Smooth muscle cell (in vitro differentiated cells): Measurements from ENCODE around the gene ENTR1. TPM values are rescaled to one million over a fixed set of nuclear protein-coding genes. Genes with fewer than 3 reads are reported as not detected.

Experiments used
- DNase-seq: peaks from one replicate; lab custom pipeline; 2025; ENCODE audit not compliant: unreplicated experiment; lab: John Stamatoyannopoulos, UW
- H2AFZ ChIP-seq: fragments of 200-600 bp; sonication (generic); 2 replicates; pipeline ENCODE4 v1.6.0; 2016; ENCODE audit warnings: antibody characterized with exemption, low read depth, mild to moderate bottlenecking
- H3F3A ChIP-seq: fragments of 200-600 bp; sonication (generic); 2 replicates; pipeline ENCODE4 v1.6.0; 2017; ENCODE audit warnings: antibody characterized with exemption, low read depth
- H3K27ac ChIP-seq: fragments of 200-600 bp; sonication (generic); 2 replicates; pipeline ENCODE4 v1.5.1; 2016; ENCODE audit warnings: low read depth, mild to moderate bottlenecking
- H3K27me3 ChIP-seq: fragments of 200-600 bp; sonication (generic); 2 replicates; pipeline ENCODE4 v1.6.1; 2016; ENCODE audit warnings: low read depth, mild to moderate bottlenecking
- H3K36me3 ChIP-seq: fragments of 200-600 bp; sonication (generic); 2 replicates; pipeline ENCODE4 v1.5.1; 2016; ENCODE audit warnings: low read depth
- H3K4me1 ChIP-seq: fragments of 200-600 bp; sonication (generic); 2 replicates; pipeline ENCODE4 v1.5.1; 2016; ENCODE audit warnings: low read depth
- H3K4me2 ChIP-seq: fragments of 200-600 bp; sonication (generic); 2 replicates; pipeline ENCODE4 v1.6.0; 2016; ENCODE audit warnings: mild to moderate bottlenecking
- H3K4me3 ChIP-seq: fragments of 200-600 bp; sonication (generic); 2 replicates; pipeline ENCODE4 v1.5.1; 2016; ENCODE audit warnings: mild to moderate bottlenecking
- H3K79me2 ChIP-seq: fragments of 200-600 bp; sonication (generic); 2 replicates; pipeline ENCODE4 v1.6.0; 2016; ENCODE audit warnings: low read depth, mild to moderate bottlenecking
- H3K9ac ChIP-seq: fragments of 200-600 bp; sonication (generic); 2 replicates; pipeline ENCODE4 v1.6.0; 2016; ENCODE audit warnings: low read depth
- H3K9me3 ChIP-seq: fragments of 200-600 bp; sonication (generic); replicated peaks from 2 replicates; pipeline ENCODE4 v1.5.1; 2016; ENCODE audit warnings: low read depth
- H4K20me1 ChIP-seq: fragments of 200-600 bp; sonication (generic); 2 replicates; pipeline ENCODE4 v1.6.0; 2016; ENCODE audit warnings: low read depth
- WGBS: methylation state at CpG from one replicate; pipeline ENCODE4 v1.1.7; 2016; ENCODE audit warnings: low lambda C conversion rate; 5-methylcytosine and 5-hydroxymethylcytosine counted together
- polyA plus RNA-seq: library from polyadenylated mRNA; unstranded; fragments of >200 nt; fragmentation: Nextera tagmentation; extraction: Ambion mirVana; gene quantifications from 2 replicates; pipeline ENCODE4 v1.2.1, GENCODE V29; 2016
- total RNA-seq: library from RNA; depleted of rRNA; stranded (reverse); fragments of >200 nt; gene quantifications from 2 replicates; pipeline ENCODE4 v1.2.3, GENCODE V29; 2014
- TF ChIP-seq, protein P1 (sequence below): fragments of 200-600 bp; sonication (generic); IDR thresholded peaks from 2 replicates; pipeline ENCODE4 v1.5.1; 2017; ENCODE audit warnings: borderline replicate concordance, mild to moderate bottlenecking, antibody characterized with exemption; ENCODE audit not compliant: insufficient read depth, poor library complexity, severe bottlenecking

ENTR1 gene
- total and polyA plus RNA-seq, 2 experiments from 2014 or later: 25.4 to 28.9 TPM

DNA sequence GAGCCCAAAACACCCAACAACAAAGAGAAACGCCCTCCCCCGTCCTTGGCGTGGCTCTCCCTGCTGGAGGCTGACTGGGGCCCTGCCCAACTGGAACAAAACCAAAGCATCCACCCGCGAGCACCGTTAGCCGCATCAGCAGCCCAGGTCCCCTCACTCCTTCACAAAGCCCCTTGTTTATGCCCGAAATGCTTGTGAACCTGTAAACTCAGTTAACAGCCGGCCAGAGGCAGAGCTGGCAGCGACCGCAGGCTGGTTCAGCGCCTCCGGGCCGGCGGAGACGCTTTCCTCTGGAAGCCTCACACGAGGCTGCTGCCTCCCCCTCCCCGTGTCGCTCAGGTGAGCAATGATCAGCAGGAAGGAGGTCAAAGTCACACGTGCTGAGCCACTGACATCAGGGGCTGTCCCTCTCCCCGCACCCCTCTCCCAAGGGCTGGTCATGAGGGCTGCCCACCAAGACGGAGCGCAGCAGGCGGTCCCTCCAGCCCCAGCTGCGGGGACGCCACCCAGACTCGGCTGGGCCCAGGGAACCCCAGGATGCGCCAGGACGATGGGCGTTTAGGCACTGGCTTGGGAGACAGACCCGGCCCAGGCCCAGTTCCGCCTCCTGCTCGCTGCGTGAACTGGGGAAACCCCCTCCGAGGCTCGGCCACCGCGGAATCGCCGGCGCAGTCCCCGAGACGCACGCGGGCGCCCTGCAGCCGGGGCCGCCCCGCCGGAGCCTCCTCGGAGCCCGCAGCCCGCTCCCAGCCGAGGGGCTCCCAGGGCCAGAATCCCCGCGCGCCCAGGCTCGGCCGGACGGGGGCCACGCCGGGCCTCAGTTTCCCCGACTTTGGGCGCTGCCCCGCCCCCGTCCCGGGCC is 11.0 kb downstream of the ENTR1 start:
- Histone ChIP-seq H3F3A (peaks cover 7% of the 10 kb centered on the region), H3K27me3 (no peaks in the 10 kb centered on the region), H3K79me2 (peaks cover 21% of the 10 kb centered on the region), H2AFZ (peak overlapping the region; percentile 80), H3K27ac (peak overlapping the region; percentile 33), H3K4me3 (peak overlapping the region; percentile 95), H3K9me3 (no peaks in the 10 kb centered on the region), H3K4me2 (peak overlapping the region; percentile 100), H3K4me1 (peaks cover 7% of the 10 kb centered on the region), H3K9ac (peak overlapping the region; percentile 86), H4K20me1 (peaks cover 15% of the 10 kb centered on the region), H3K36me3 (no peaks in the 10 kb centered on the region)
- 4% methylated on average over 61 of the region's 67 CpGs for whole genome bisulfite sequencing
- DNase-seq: no peak
- TF ChIP-seq, protein P1, sequence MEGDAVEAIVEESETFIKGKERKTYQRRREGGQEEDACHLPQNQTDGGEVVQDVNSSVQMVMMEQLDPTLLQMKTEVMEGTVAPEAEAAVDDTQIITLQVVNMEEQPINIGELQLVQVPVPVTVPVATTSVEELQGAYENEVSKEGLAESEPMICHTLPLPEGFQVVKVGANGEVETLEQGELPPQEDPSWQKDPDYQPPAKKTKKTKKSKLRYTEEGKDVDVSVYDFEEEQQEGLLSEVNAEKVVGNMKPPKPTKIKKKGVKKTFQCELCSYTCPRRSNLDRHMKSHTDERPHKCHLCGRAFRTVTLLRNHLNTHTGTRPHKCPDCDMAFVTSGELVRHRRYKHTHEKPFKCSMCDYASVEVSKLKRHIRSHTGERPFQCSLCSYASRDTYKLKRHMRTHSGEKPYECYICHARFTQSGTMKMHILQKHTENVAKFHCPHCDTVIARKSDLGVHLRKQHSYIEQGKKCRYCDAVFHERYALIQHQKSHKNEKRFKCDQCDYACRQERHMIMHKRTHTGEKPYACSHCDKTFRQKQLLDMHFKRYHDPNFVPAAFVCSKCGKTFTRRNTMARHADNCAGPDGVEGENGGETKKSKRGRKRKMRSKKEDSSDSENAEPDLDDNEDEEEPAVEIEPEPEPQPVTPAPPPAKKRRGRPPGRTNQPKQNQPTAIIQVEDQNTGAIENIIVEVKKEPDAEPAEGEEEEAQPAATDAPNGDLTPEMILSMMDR: no peak

DNA sequence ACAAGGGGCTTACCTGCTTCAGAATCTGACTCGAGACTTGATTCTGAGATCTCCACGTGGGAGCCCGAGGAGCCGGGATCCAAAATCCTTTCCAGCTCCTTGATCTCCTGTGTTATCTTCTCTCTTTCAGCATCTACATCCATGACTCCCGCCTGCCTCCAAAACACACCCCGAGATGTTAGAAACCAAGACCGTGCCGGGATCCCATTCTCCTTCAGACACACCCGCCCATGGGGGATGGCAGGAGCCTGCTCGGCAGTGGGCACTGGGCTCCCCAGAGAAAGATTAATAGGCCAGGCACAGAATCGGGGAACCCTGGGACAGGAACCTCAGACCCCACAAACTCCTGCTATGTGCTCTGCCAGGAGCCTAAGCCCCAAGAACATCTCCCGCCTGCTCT is 12.1 kb downstream of the ENTR1 start:
- DNase-seq: no peak
- Histone ChIP-seq H3K9ac (no peak overlapping the region), H4K20me1 (peaks cover 15% of the 10 kb centered on the region), H3K4me2 (no peak overlapping the region), H3K79me2 (peaks cover 21% of the 10 kb centered on the region), H3F3A (peaks cover 7% of the 10 kb centered on the region), H3K27me3 (no peaks in the 10 kb centered on the region), H3K36me3 (no peaks in the 10 kb centered on the region), H2AFZ (no peak overlapping the region), H3K4me1 (peaks cover 7% of the 10 kb centered on the region), H3K4me3 (no peak overlapping the region), H3K9me3 (no peaks in the 10 kb centered on the region), H3K27ac (no peak overlapping the region)
- TF ChIP-seq, protein P1: no peak
- WGBS: 98% methylated on average over 12 of the region's 12 CpGs

DNA sequence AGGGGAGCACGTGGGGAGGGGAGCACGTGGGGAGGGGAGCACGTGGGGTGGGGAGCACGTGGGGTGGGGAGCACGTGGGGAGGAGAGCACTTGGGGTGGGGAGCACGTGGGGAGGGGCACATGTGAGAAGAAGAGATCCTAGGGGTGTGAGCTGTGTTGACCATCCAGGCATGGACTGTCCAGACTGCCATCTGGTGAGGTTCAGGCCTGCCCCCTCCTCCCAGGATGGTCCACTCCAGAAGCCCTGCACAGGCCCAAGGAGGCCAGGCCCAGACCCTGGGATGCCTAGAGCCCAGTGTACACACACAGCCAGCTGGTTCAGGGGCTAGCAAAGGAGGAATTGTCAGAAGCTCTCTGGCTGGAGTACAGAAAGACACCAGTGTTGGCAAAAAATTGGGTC is 12.8 kb downstream of the ENTR1 start:
- no CpG with 5 or more reads among the region's 6 CpGs for WGBS
- H3K36me3 ChIP-seq: no peaks in the 10 kb centered on the region

More for the DNA sequence above, 12.8 kb downstream of the ENTR1 start:
- Histone ChIP-seq H3K4me2 (no peak overlapping the region), H3K4me1 (peaks cover 7% of the 10 kb centered on the region), H3K9ac (no peak overlapping the region), H3K27ac (no peak overlapping the region), H3K27me3 (no peaks in the 10 kb centered on the region), H3K79me2 (peaks cover 21% of the 10 kb centered on the region), H4K20me1 (peaks cover 15% of the 10 kb centered on the region), H3F3A (peaks cover 7% of the 10 kb centered on the region), H3K9me3 (no peaks in the 10 kb centered on the region), H2AFZ (no peak overlapping the region), H3K4me3 (no peak overlapping the region)
- no peak for DNase-seq
- TF ChIP-seq, protein P1: no peak
